HG03565 (cell line): ENCODE measurements around the gene CERS6.

Experiments used
- ATAC-seq: cut with Tn5 transposase; IDR thresholded peaks from one replicate; pipeline ENCODE4 v1.9.1; 2021; ENCODE audit warnings: mild to moderate bottlenecking, moderate library complexity; ENCODE audit not compliant: unreplicated experiment

The CERS6 gene

DNA sequence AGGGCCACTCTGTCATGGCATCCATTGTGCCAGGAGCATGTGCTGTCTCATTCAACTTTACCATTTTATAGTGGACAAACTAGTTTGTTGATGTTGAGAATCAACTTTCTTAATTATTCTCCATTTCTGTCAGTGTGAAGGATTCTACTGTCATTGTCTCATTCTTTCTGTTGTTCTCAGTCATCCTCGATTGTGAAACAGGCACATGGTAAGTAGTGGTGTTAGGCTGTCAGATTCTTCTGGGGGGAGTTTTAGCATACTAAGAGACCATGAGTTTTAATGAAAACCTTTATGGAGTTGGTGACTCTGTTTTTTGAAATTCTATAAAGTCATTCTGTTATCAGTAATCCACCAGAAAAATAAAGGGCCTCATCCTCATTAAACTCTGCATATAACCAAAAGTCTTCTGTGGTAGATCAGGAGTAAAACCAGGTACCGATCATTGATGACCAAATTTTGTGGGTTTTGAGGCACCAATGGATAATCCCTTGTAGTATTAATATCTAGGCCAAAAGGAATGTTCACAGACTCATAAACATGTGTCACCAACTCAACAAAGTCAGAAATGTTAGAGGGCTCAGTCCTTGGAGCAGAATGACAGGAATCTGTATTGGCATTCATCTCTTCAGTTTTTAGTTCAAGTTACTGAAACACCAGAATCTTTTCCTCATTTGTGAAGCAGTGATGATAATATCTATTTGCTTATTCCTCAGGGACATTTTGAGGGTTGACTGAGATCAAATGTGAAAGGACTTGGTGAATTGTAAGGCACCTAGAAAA, 73.2 kb downstream of the CERS6 start:
- ATAC-seq, result no peak

DNA sequence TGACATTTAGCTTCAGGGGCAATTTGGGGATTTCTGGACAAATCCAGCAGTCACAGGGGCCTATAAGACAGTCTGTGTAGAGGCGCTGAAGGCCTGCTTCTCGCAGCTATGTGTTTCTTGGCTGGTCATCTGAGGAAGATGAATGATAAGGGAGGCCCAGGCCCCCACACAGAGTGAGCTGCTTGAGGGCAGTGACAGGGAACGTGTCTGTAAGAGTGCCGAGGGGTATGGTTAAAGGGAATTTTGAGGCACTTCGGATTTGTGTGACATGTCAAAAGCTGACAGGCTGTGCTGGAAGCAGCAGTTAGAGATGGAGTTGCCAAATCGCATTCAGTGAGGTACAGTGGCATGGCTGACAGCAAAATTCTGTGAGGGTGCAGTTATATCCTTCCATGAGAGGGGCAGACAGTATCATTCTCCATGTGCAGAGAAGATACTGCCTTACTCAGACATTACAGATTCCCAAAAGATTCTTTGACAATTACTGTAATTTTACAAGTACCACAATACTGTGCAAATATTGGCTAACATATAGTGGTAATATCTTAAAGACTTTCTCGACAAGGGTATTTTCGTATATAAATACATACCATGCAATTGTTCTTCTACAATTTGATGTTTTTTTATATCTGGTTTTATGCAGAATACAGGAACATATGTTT, 74.0 kb downstream of the CERS6 start:
- ATAC-seq, result no peak

DNA sequence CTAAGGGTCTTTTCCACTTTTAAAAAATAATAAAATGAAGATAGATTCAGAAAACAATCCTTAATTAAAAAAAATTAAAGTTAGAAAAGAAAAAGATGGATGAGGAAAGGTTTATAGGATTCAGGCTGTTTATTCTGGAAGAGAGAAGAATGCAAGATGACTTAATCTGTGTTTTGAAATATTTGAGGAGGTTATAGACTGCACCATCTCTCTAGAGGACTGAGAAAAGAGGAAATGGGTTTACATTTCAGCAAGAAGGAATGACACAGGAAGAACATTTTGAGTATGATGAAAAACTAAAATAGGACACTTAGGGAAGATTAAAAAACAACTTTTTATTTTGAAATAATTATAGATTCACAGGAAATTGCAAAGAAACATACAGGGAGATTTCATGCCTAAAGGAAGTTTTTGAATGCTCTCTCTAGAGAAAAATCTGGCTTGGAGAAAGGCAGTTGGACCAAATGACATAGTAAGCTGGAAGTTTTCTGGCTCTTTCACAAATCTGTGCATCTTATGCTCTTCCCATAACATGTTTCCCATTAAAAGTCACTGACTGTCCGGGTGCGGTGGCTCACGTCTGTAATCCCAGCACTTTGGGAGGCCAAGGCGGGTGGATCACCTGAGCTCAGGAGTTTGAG, 75.0 kb downstream of the CERS6 start:
- ATAC-seq, result peak; percentile 45

DNA sequence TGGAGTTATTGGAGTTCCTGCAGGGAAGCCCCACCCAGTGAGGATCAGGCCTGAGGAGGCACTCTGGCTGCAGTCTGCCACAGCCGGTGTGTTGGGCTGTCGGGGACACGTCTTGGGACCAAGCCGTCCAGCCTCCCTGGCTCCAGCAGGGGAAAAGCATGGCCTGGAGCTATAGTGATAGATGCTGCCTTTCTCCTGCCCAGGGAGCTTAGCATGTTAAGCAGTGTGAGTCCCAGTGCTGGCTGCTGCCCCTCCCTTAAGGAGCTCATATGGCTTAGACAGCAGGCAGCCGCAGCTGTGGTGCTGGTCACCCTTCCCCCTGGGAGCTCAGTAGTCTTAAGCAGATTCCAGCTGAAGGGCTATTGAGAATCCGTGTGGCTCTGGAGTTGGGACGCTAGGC, 78.9 kb downstream of the CERS6 start:
- ATAC-seq, result no peak

DNA sequence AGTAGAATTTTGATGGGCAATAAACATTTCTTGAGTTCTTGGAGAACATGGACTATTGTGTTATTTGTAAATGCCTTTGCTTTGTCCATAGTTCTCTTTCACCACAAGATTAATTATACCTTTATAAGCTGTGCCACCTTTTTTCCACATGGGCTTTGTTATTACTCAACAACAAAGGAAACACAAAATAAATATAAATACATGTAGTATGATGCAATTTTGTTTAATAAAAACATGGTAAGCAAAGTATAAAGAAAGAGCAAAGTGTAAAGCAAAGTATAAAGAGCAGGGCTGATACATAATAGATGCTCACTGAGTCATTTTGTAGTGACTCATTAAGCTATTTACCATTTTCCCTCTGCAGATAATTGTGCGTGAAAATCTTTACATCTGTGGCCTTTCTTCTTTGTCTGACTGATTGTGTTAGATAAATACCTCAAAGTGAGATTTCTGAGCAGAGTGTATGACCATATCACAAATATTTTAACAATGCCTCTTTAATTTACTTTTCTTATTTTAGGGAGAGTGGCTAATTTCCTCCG, 80.9 kb downstream of the CERS6 start:
- no peak for ATAC-seq

DNA sequence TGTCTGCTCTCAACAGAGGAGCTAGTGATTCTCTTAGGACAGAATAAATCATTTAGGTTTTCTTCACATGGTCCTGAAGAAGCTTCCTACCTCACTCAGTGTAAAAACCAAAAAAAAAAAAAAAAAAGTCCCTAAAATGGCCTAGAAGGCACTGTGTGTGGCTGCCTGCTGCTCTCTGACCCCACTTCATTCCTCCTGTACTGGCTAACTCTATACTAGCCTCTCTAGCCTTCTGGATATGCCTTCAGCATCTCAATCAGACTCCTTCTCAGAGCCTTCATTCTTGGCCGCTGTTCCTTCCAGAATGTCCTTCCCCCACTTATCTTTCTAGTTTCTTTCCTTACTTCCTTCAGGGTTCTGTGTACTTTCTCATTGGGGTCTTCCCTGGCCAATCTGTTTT, 82.1 kb downstream of the CERS6 start:
- no peak for ATAC-seq

DNA sequence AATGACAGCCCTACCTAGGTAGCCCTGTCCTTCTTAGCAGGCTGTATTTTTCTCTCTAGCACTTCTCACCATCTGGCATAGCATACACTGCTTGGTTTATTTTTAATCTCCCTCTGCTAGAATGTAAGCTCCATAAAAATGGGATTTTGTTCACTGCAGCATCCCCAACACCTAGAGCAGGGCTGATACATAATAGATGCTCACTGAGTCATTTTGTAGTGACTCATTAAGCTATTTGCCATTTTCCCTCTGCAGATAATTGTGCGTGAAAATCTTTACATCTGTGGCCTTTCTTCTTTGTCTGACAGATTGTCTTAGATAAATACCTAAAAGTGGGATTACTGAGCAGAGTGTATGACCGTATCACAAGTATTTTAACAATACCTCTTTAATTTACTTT, 82.5 kb downstream of the CERS6 start:
- ATAC-seq, result no peak

DNA sequence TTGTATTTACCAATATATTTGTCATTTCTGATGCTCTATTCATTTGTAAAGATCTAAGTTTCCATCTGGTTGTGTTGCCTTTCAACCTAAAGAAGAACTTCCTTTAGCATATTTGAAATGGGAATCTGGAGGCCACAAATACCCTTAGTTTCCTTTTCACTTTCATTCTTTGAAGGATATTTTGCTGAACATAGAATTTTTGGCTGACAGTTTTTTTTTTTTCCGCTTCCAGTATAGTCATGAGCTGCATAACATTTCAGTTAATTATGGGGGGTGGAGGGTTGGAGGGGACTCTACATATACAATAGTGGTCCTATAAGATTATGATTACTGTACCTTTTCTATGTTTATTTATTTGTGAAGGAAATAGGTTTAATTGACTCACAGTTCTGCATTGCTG, 83.9 kb downstream of the CERS6 start:
- no peak for ATAC-seq

DNA sequence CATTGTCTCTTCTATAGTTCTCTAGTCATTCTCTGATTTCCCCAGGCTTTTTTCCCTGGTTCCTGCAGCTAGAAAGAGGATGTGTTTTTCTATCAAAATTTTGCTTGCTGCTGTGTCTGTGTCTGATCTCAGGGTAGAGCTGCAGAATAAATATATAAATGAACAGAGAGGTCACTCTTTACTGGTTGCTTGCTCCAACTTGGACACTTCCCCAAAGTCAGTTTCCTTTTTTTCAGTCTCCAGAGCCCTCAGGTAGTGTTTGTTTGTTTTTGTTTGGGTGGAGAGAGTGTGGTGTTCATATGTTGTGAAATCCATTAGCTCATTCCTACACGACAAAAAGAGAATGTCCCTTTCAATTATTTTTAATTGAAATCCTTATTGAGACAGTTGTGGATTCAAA, 85.8 kb downstream of the CERS6 start:
- ATAC-seq, result no peak

DNA sequence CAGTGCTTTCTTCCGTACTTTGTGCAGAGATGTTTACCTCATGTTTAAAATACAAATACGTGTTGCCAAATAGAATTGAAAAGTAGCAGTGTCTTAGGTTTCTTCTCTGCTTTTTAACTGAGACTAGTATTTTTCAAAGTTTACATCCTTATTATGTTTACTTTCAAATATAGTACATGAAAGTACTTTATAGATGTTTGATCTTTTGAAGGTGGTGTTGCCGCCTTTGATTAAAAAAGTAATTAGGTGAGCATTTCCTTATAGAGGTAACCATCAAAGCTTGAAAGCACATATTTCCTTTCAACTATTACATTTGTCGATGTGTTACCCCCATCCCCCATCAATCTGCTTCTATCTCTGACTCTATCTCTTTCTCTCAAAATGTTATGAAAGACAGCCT, 87.0 kb downstream of the CERS6 start:
- ATAC-seq, result no peak

DNA sequence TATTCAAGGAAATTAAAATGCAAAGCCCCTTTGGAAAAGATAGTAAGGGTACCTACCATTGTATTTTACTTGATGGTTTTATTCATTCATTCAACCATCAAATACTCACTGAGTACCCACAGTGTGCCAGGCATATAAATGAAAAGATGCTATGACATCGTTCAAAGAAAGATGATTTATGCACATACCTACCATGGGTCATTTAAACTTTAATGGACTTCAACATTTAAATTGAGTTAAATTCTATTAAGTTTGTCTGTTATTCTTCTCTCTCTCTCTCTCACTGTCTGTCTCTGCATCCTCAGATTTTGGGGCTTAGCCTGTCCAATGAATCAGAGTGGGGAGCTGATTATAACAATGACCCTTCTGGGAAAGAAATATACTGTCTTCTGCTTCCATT, 87.9 kb downstream of the CERS6 start:
- no peak for ATAC-seq

DNA sequence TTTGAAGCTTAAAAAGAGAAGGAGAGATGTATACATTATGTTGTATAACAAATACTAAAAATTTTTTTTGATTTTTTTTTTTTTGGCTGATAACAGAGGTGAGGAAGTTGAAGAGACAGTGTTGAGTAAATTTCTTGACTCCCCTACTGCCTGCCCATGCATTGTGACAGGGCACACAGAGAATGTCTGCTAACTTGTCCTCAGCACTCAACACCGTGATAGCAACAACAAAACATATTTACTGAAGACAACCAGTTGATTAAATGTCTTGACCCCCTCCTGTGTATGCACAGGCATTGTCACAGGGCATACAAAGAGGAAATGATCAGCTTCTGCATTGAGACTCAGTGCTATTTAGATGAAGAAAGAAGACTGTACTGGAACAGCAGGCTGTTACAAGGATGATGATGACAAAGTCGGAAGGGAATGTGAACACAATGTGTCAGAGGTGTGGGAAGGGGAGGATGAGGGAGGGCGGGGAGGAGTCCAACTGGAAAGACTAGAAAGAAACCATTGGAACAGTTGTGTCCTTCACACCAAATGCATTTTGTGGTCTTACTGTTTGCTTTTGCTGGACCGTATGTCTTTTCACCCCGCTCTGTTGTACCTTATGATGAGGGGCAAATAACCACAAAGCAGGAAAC, 89.5 kb downstream of the CERS6 start:
- ATAC-seq, result no peak

DNA sequence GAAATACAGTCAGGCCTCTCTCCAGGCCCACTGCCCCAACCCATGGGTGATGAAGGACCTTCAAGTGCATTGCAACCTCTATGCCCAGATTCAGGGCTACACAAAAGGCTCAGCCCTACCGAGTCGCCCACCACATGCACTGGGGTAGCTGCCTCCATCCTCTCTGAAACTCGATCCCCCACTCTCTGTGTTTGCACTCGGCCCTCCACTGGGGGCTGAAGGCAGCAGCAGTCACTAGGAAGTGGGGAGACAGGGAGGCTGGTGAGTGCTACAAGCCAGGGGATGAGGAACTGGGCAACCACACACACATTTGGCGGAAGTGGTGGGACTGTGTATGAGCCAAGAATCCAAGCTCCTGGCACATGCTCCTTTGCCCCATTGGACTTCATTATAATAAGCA, 94.6 kb downstream of the CERS6 start:
- no peak for ATAC-seq

DNA sequence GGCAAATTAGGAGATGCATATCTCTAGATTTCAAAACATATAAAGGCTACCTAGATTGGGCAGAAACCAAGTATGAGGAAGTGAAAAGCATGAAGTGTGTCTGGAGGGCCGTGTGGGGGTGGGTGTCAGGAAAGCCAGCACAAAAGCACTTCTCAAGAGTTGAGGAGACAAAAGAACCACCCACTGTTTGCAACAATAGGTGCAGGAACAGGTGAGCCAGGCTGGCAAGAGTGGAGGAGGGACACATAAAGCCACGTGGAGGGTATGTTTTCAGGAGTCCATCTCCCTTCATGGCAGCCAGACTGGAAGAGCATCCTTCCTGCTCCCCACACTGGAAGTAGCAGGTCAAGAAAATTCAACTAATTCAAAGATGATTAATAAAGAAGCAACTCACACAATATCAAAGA, 96.4 kb downstream of the CERS6 start:
- ATAC-seq, result peak; percentile 95

DNA sequence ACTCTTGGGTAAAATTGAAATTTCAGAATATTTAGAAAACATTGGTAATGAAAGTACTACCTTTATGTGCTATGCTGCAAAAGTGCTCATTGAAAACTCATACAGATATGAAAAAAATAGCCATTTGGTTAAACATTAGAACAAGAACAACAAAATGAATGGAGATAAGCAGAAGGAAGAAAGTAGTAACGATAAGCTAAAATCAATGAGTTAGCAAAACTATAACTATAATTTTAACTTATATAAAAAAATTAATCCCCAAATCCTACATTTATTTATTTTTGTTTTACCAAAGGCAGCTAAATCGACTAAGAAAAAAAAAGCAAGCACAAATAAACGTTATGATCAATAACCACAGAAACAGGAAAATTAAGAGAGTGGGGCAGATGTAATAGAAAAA, 99.2 kb downstream of the CERS6 start:
- no peak for ATAC-seq

DNA sequence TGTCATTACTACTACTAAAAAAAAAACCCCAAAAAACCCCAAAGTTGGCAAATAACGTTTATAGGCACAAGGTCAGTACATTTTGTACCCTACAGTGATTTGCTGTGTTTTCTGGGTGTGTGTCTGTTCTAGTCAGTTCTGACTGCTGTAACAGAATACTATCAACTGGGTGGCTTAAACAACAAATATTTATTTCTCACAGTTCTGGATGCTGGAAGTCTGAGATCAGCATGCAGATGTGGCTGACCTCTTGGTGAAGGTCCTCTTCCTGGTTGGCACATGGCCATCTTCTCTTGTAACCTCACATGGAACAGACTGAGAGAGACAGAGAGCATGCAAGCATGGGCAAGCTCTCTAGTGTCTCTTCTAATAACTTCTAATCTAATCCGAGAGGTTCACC, 103.1 kb downstream of the CERS6 start:
- ATAC-seq, result no peak

DNA sequence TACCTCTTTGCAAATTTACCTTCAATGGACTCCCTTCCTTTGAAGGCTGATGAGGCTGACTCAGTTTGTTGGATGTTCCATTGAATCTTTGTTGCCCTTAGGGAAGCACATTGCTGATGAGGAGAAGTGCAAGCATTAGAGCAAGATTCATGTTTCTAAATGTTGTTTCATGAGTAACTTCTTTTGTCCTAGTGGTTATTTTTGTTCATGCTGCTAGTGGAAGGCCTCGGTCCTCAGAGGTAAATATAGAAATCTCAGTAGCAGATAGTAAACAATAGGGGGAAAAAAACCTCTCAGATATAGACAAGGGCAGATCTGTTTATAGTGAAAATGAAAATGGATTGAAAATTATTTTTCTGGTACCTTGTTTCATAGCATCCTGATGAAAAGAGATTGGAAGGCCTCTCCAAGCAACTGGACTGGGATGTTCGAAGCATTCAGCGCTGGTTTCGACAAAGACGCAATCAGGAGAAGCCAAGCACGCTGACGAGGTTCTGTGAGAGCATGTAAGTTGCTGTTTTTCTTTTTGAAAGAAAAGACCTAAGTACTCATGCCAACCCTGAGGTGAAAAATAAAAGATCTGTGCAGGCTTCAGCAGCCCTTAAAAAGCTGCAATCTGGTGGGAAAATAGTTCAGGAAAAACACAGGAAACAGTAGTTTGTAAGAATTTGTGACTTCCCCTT, 104.9 kb downstream of the CERS6 start:
- no peak for ATAC-seq

DNA sequence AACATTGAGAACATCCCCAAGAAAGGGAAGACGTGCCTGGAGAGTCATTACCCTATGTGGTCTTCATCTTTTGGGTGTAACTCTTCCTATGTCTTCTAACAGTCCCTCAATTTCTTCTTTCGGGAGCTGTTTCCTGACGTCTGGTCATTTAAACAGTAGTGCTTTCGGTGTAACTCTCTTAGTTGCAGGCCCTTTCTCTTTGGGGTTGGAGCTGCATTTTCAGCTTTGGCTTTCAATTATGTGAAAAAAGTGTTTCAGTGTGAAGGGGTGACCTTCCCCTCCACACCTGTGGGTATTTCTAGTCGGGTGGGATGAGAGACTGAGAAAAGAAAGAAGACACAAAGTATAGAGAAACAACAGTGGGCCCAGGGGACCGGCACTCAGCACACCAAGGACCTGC, 105.9 kb downstream of the CERS6 start:
- no peak for ATAC-seq

DNA sequence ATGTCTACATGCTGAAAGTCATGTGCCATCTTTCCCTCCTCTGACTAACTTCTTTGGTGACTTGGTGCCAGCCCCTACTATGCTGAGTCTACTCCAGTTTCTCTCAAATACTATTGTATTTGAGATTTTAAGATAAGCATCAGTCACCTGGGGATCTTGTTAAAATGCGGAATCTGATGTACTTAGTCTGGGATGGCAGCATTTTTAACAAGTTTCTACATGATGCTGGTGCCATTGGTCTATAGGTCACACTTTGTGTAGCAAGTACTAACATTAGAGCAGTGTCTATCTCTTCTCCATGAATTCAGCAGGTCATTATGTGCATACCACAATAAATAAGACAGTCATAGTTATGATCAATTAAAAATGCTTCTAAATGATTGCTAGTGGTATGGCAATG, 106.9 kb downstream of the CERS6 start:
- no peak for ATAC-seq

DNA sequence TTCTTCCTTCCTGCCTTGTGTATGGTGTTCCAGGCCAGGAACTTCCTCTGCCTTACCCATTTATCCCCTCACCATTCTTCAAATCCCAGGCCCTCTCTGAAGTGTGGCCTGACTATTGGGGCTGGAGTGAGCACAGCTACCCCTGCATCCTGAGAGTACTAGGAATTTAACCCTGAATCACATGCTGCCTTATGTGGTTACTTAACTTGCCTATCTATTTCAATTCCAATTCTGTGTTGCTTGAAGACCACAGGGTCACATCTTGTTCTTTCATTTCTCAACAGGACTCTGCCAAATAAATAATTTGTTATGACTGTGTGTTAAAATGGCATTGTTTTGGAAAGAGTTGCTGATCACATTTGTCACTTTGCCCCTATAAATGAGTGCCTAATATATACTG, 108.6 kb downstream of the CERS6 start:
- no peak for ATAC-seq

DNA sequence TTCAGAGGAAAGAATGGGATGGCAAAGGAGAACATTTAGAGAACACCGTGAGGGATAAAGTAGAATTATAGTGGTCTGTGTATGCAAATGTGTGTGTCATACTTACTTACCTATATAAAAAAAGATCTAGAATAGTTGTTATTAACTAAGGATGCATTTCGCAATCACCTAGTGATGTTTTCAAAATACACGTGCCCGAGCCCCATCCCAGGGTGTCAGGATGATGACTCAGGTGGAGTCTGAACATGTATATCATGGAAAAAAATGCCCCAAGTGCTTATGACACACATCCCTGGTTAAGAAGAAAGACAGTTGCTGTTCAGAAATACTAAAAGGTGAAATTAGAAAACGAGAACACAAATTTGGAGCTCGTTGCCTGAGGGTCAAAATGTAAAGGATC, 109.0 kb downstream of the CERS6 start:
- no peak for ATAC-seq
